PC-3 (cell line): ENCODE results near the gene TOMM40. TPM values are rescaled to one million over a fixed set of nuclear protein-coding genes. Genes with fewer than 3 reads are reported as not detected.

Experiments used
- ATAC-seq: fragments of 200-7000 bp; cut with Tn5 transposase; 2 replicates; pipeline ENCODE4 v1.9.1; 2020; ENCODE audit warnings: mild to moderate bottlenecking, moderate library complexity
- BruUV-seq: library from RNA; stranded (reverse); fragments of 400-500 nt; replicated peaks from 2 replicates; lab custom pipeline; 2021; lab: Mats Ljungman, UMichigan
- CTCF ChIA-PET: fragments of 300-600 bp; sonication (Branson Sonifier 250); formaldehyde crosslinking; loops from one replicate; lab custom pipeline; 2022; ENCODE audit warnings: antibody characterized with exemption; lab: Charles Lee
- POLR2A ChIA-PET: fragments of 300-600 bp; sonication (Branson Sonifier 250); formaldehyde crosslinking; loops from one replicate; lab custom pipeline; 2022; ENCODE audit warnings: antibody characterized with exemption; ENCODE audit not compliant: unreplicated experiment; lab: Charles Lee
- DNase-seq: peaks from one replicate; pipeline ENCODE4 v3.0.0-alpha.2; 2015
- H2AFZ ChIP-seq: fragments of 300-600 bp; sonication (generic); 2 replicates; pipeline ENCODE4 v1.6.0; 2016; ENCODE audit warnings: antibody characterized with exemption, low read length
- H3F3A ChIP-seq: fragments of 300-600 bp; sonication (generic); one replicate; pipeline ENCODE4 v1.6.0; 2017; ENCODE audit warnings: antibody characterized with exemption, low read length, control low read depth, mild to moderate bottlenecking; ENCODE audit not compliant: unreplicated experiment
- H3K27ac ChIP-seq: fragments of 300-600 bp; sonication (generic); 2 replicates; pipeline ENCODE4 v1.5.1; 2016; ENCODE audit warnings: mild to moderate bottlenecking, low read length
- H3K27me3 ChIP-seq: fragments of 300-600 bp; sonication (generic); 2 replicates; pipeline ENCODE4 v1.6.1; 2016; ENCODE audit warnings: low read length, mixed read lengths
- H3K36me3 ChIP-seq: fragments of 300-600 bp; sonication (generic); 2 replicates; pipeline ENCODE4 v1.6.1; 2016; ENCODE audit warnings: low read depth, mixed run types, low read length, mixed read lengths
- H3K4me1 ChIP-seq: fragments of 300-600 bp; sonication (generic); 2 replicates; pipeline ENCODE4 v1.5.1; 2016; ENCODE audit warnings: low read length; ENCODE audit not compliant: insufficient read depth
- H3K4me2 ChIP-seq: fragments of 300-600 bp; sonication (generic); 2 replicates; pipeline ENCODE4 v1.6.0; 2016; ENCODE audit warnings: low read length
- H3K4me3 ChIP-seq: fragments of 300-600 bp; sonication (generic); 2 replicates; pipeline ENCODE4 v1.5.1; 2016; ENCODE audit warnings: mild to moderate bottlenecking, low read length, mixed read lengths
- H3K79me2 ChIP-seq: fragments of 300-600 bp; sonication (generic); 2 replicates; pipeline ENCODE4 v1.6.1; 2017; ENCODE audit warnings: low read length, mixed read lengths
- H3K9ac ChIP-seq: fragments of 300-600 bp; sonication (generic); 2 replicates; pipeline ENCODE4 v1.6.0; 2016; ENCODE audit warnings: mild to moderate bottlenecking, low read length
- H3K9me2 ChIP-seq: fragments of 300-600 bp; sonication (generic); replicated peaks from 2 replicates; pipeline ENCODE4 v1.6.1; 2016; ENCODE audit warnings: mixed run types, low read length, mixed read lengths
- H3K9me3 ChIP-seq: fragments of 300-600 bp; sonication (generic); 2 replicates; pipeline ENCODE4 v1.6.1; 2016; ENCODE audit warnings: low read length, mixed read lengths
- H4K20me1 ChIP-seq: fragments of 300-600 bp; sonication (generic); 2 replicates; pipeline ENCODE4 v1.6.1; 2016; ENCODE audit warnings: low read length, mixed read lengths
- EZH2 ChIP-seq: fragments of 300-600 bp; sonication (generic); IDR thresholded peaks from one replicate; pipeline ENCODE4 v1.6.1; 2017; ENCODE audit warnings: antibody characterized with exemption, mild to moderate bottlenecking, low read length; ENCODE audit not compliant: unreplicated experiment
- EZH2phosphoT487 ChIP-seq: fragments of 300-600 bp; sonication (generic); IDR thresholded peaks from 2 replicates; pipeline ENCODE4 v1.6.1; 2018; ENCODE audit warnings: mild to moderate bottlenecking, antibody characterized with exemption, low read length, borderline replicate concordance
- intact Hi-C: fragments of 100-400 bp; cut with micrococcal nuclease; formaldehyde crosslinking; loops from 2 replicates; pipeline ENCODE4 v1.9.0; 2023
- total RNA-seq: library from RNA; depleted of rRNA; stranded (reverse); fragments of >200 nt; gene quantifications from 2 replicates; pipeline ENCODE4 v1.2.3, GENCODE V29; 2014
- TF ChIP-seq, protein P1 (sequence below): fragments of 300-600 bp; sonication (generic); conservative IDR thresholded peaks from 2 replicates; pipeline ENCODE4 v1.5.1; 2017; ENCODE audit warnings: antibody characterized with exemption, low read depth, mild to moderate bottlenecking, low read length

Gene TOMM40
- total RNA-seq, 1 experiment from 2014 or later: 190 TPM

DNA sequence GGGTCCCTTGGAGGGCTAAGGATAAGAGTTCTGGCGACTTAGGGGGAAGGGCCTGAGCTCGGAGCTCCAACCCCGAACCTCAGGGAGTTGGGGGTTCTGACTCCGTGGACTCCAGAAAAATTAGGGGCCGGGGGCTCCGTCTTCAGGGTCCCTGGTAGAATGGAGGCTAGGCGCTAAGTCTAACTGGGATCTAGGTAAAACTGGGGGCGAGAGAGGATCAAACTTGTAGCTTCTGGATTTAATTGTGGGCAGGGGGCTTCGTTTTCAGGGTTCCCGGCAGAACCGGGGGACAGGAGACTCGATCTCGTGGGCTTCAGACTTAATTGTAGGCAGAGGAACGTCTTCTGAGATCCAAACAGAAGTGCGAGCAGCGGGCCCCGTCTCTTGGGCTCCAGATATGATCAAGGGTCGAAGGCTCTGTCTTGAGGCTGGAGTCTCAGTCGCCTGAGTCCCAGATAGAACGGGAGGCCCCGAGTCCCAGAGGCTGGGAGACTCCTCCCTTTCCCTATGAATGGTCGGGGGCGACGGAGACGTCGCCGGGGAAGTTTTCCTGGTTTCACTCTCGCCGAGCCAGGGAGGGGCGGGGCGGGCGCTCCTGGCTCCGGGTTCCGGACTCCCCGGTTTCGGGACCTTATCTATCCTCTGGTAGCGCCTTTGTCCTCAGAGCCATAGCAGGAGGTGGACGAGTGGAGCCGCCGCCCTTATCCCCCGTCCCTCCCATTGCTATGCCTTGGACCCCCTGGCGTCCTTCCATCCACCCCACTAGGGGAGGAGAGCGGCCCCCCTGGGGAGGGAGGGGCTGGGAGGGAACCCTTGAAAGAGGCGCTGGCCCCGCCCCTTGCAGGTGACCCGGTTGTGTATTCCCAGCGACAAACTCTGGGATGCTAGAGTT lies 43.7 kb upstream of the TOMM40 start:
- CTCF ChIA-PET: no interaction called here
- intact Hi-C loops: loop anchor here (5.0 to 10.0 kb wide), 3 partner anchors 45 to 273 kb away; partner anchors contain the start of gene TOMM40

GRCh38 chr19:44848036-44848811 lies 42.8 kb upstream of the TOMM40 start:
- peak; percentile 30 for DNase-seq
- TF ChIP-seq, protein P1, sequence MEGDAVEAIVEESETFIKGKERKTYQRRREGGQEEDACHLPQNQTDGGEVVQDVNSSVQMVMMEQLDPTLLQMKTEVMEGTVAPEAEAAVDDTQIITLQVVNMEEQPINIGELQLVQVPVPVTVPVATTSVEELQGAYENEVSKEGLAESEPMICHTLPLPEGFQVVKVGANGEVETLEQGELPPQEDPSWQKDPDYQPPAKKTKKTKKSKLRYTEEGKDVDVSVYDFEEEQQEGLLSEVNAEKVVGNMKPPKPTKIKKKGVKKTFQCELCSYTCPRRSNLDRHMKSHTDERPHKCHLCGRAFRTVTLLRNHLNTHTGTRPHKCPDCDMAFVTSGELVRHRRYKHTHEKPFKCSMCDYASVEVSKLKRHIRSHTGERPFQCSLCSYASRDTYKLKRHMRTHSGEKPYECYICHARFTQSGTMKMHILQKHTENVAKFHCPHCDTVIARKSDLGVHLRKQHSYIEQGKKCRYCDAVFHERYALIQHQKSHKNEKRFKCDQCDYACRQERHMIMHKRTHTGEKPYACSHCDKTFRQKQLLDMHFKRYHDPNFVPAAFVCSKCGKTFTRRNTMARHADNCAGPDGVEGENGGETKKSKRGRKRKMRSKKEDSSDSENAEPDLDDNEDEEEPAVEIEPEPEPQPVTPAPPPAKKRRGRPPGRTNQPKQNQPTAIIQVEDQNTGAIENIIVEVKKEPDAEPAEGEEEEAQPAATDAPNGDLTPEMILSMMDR: no peak
- TF ChIP-seq EZH2phosphoT487: no peak
- H3F3A ChIP-seq: no peaks in the 10 kb centered on the region
- no peaks in the 10 kb centered on the region for H3K27me3 ChIP-seq
- no peaks in the 10 kb centered on the region for H3K9me3 ChIP-seq
- no peaks in the 10 kb centered on the region for H4K20me1 ChIP-seq
- no peaks in the 10 kb centered on the region for H3K36me3 ChIP-seq
- peak overlapping the region; percentile 84 for H3K4me2 ChIP-seq
- no TSS peak for BruUV-seq
- H2AFZ ChIP-seq: peak overlapping the region; percentile 64
- H3K4me3 ChIP-seq: peak overlapping the region; percentile 84
- peak overlapping the region; percentile 36 for H3K27ac ChIP-seq
- no peaks in the 10 kb centered on the region for H3K9me2 ChIP-seq
- CTCF ChIA-PET: interaction anchor here (0.8 kb wide), 1 partner anchor 153 kb away, joined by 3 read pairs; no protein-coding TSS in a partner anchor
- no peak for ATAC-seq
- POLR2A ChIA-PET: interaction anchor here (0.5 kb wide), 1 partner anchor 42 kb away, joined by 3 read pairs; no protein-coding TSS in a partner anchor
- intact Hi-C loops: loop anchor here (5.0 to 10.0 kb wide), 3 partner anchors 44 to 273 kb away; partner anchors contain the start of gene TOMM40
- H3K79me2 ChIP-seq: peaks cover 45% of the 10 kb centered on the region
- peak overlapping the region; percentile 78; the same call in 1 of the 2 replicates for H3K9ac ChIP-seq
- H3K4me1 ChIP-seq: peaks cover 14% of the 10 kb centered on the region

More for the DNA sequence above, 43.7 kb upstream of the TOMM40 start:
- no peaks in the 10 kb centered on the region for H3F3A ChIP-seq
- peak overlapping the region; percentile 84 for H3K4me2 ChIP-seq
- no peaks in the 10 kb centered on the region for H3K9me2 ChIP-seq
- H3K4me1 ChIP-seq: peaks cover 14% of the 10 kb centered on the region
- POLR2A ChIA-PET: no interaction called here
- peak; percentile 62 for DNase-seq
- H3K9me3 ChIP-seq: no peaks in the 10 kb centered on the region
- H4K20me1 ChIP-seq: no peaks in the 10 kb centered on the region
- no peaks in the 10 kb centered on the region for H3K36me3 ChIP-seq
- peak overlapping the region; percentile 84 for H3K4me3 ChIP-seq
- peak; percentile 21 for ATAC-seq
- H3K27ac ChIP-seq: peak overlapping the region; percentile 36
- H2AFZ ChIP-seq: peak overlapping the region; percentile 64
- no peaks in the 10 kb centered on the region for H3K27me3 ChIP-seq
- TSS peak; percentile 88 for BruUV-seq
- TF ChIP-seq, protein P1: no peak
- TF ChIP-seq EZH2: no peak
- peak overlapping the region; percentile 78 for H3K9ac ChIP-seq
- peaks cover 45% of the 10 kb centered on the region for H3K79me2 ChIP-seq
